ENCODE measurements around the gene KLK14. TPM values are rescaled to one million over a fixed set of nuclear protein-coding genes. Genes with fewer than 3 reads are reported as not detected.

The KLK14 gene
- total and polyA plus RNA-seq, 10 of the 15 experiments (the other 5 are each of a cell fraction or from before 2014, with no cell fraction given), result not detected

DNA sequence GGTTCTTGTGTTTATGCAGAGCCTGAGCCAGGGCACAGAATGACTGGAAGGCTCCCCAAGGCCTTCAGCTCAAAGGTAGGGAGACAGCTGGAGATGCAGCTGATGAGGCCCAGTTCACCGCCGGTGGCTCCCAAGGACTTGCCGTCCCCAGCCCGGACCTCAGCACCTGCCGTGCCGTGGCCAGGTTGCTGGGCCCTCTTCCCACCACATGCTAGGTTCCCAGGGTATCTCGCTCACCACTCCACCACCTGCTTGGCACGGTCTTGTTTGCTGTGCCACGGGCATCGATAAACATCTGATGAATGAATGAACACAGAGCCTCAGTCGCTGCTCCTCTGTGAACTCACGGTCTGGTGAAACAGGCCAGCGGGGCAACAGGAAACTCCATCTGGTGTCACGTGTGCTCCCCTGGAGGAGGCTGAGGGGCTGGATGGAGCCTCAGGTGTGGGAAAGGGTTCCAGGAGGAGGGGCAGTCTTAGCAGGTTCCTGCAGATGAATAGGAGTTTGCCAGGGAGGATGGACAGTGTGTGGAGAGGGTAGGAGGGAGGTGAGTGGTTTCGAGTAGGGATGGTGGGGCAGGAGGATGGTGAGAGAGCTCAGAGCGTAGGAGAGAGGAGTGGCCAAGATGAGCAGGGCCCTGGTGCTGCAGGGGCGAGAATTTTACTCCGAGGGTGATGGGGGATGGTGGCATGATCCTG is 3.6 kb upstream of the KLK14 start:
- intact Hi-C loops (cut with micrococcal nuclease; ENCODE audit: unreplicated experiment), result no loop called here
- ChIA-PET POLR2A (no interaction called here), CTCF (interaction anchor here (1.2 kb wide), 1 partner anchor 10 kb away, joined by 3 read pairs; no protein-coding TSS in a partner anchor), RAD21 (ENCODE audit: unreplicated experiment) (no interaction called here), SMC1A (ENCODE audit: uncharacterized antibody, unreplicated experiment) (no interaction called here)
- Histone ChIP-seq H3K79me2 (ENCODE audit: control insufficient read depth, insufficient read depth, low read length) (no peaks in the 10 kb centered on the region), H3K36me3 (ENCODE audit: control insufficient read depth in 2 of 2, insufficient read depth in 2 of 2, low read length in 1 of 2) (no peaks in the 10 kb centered on the region), H3K4me2 (ENCODE audit: control insufficient read depth, insufficient read depth) (no peak overlapping the region), H2AFZ (ENCODE audit: control insufficient read depth, low read depth, low read length) (no peak overlapping the region), H3K27me3 (replicated peaks in 1 of 2; ENCODE audit: control insufficient read depth in 2 of 2, insufficient read depth in 2 of 2, low read length in 1 of 2) (no peaks in the 10 kb centered on the region), H4K20me1 (ENCODE audit: control insufficient read depth, insufficient read depth) (no peaks in the 10 kb centered on the region), H3K9me3 (replicated peaks; ENCODE audit: control insufficient read depth, insufficient read depth, low read length) (no peaks in the 10 kb centered on the region), H3K9ac (ENCODE audit: control insufficient read depth, insufficient read depth, low read length) (no peak overlapping the region), H3K4me3 (no peak overlapping the region), H3K4me1 (ENCODE audit: control insufficient read depth, insufficient read depth, low read length) (no peaks in the 10 kb centered on the region), H3K27ac (ENCODE audit: control insufficient read depth, insufficient read depth) (no peak overlapping the region)
- DNase-seq (ENCODE audit: low read depth, low spot score) (no peak), FAIRE-seq (no peak), ATAC-seq (no peak)
- TF ChIP-seq FOXM1 (IDR thresholded peaks at IDR 0.05; ENCODE audit: low read depth, low read length) (no peak), HCFC1 (IDR thresholded peaks at IDR 0.05; ENCODE audit: low read length) (no peak), EED (IDR thresholded peaks at IDR 0.05; ENCODE audit: low read depth) (no peak), RAD21 (IDR thresholded peaks at IDR 0.05; ENCODE audit: insufficient read depth, low read depth, low read length) (no peak), BACH1 (IDR thresholded peaks at IDR 0.05; ENCODE audit: borderline replicate concordance) (no peak), RUNX3 (IDR thresholded peaks at IDR 0.05; ENCODE audit: low read length) (no peak), SMAD5 (IDR thresholded peaks at IDR 0.05; ENCODE audit: low read depth) (no peak), EGR1 (IDR thresholded peaks at IDR 0.05; ENCODE audit: borderline replicate concordance in 1 of 2, low read depth in 2 of 2, low read length in 2 of 2) (no peak), CHD1 (IDR thresholded peaks at IDR 0.05; ENCODE audit: low read depth, low read length) (no peak), RB1 (IDR thresholded peaks at IDR 0.05; ENCODE audit: borderline replicate concordance) (no peak), TBL1XR1 (IDR thresholded peaks at IDR 0.05; ENCODE audit: low read depth, low read length) (no peak), CBFB (IDR thresholded peaks at IDR 0.05; ENCODE audit: low read depth) (no peak), JUND (IDR thresholded peaks at IDR 0.05; ENCODE audit: low read depth, low read length) (no peak), PAX8 (IDR thresholded peaks at IDR 0.05) (no peak), ZNF207 (IDR thresholded peaks at IDR 0.05; ENCODE audit: borderline replicate concordance) (no peak), EZH2 (IDR thresholded peaks at IDR 0.05; ENCODE audit: borderline replicate concordance, control insufficient read depth, low read depth, low read length) (no peak), CREM (IDR thresholded peaks at IDR 0.05; ENCODE audit: low read depth) (no peak)
- TF ChIP-seq, protein P1, sequence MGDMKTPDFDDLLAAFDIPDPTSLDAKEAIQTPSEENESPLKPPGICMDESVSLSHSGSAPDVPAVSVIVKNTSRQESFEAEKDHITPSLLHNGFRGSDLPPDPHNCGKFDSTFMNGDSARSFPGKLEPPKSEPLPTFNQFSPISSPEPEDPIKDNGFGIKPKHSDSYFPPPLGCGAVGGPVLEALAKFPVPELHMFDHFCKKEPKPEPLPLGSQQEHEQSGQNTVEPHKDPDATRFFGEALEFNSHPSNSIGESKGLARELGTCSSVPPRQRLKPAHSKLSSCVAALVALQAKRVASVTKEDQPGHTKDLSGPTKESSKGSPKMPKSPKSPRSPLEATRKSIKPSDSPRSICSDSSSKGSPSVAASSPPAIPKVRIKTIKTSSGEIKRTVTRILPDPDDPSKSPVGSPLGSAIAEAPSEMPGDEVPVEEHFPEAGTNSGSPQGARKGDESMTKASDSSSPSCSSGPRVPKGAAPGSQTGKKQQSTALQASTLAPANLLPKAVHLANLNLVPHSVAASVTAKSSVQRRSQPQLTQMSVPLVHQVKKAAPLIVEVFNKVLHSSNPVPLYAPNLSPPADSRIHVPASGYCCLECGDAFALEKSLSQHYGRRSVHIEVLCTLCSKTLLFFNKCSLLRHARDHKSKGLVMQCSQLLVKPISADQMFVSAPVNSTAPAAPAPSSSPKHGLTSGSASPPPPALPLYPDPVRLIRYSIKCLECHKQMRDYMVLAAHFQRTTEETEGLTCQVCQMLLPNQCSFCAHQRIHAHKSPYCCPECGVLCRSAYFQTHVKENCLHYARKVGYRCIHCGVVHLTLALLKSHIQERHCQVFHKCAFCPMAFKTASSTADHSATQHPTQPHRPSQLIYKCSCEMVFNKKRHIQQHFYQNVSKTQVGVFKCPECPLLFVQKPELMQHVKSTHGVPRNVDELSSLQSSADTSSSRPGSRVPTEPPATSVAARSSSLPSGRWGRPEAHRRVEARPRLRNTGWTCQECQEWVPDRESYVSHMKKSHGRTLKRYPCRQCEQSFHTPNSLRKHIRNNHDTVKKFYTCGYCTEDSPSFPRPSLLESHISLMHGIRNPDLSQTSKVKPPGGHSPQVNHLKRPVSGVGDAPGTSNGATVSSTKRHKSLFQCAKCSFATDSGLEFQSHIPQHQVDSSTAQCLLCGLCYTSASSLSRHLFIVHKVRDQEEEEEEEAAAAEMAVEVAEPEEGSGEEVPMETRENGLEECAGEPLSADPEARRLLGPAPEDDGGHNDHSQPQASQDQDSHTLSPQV (IDR thresholded peaks at IDR 0.05), result no peak
- in situ Hi-C loops (cut with MboI), result no loop called here
- 55% methylated on average over 18 of the region's 18 CpGs for WGBS (ENCODE audit: insufficient coverage, insufficient replicate concordance, low lambda C conversion rate, missing lambda C conversion rate)
- BruUV-seq (replicated peaks), result no TSS peak
